Measurements from ENCODE around the gene GCNT3.

GCNT3 gene

DNA sequence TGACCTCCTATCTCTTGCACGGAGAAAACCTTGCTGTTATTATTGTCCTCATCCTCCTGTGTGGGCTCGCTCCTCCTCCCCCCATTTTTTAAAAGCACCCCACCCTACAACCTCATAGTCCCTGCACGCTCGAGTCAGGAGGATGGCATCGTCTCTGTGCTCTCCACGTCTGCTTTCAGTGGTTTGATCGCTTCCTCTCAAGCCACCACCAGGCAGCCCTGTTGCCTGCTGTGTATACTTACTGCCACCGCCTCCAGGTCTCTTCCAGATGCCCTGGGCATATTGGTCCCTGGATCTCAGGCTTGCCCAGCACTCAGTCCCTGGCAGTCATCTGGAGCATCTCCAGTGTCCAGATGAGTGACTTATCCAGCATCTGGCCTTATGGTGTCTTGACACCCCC is 42.1 kb upstream of the GCNT3 start:
- ATAC-seq (ENCODE audit: low read depth), result no peak
- DNase-seq (ENCODE audit: low spot score), result no peak

DNA sequence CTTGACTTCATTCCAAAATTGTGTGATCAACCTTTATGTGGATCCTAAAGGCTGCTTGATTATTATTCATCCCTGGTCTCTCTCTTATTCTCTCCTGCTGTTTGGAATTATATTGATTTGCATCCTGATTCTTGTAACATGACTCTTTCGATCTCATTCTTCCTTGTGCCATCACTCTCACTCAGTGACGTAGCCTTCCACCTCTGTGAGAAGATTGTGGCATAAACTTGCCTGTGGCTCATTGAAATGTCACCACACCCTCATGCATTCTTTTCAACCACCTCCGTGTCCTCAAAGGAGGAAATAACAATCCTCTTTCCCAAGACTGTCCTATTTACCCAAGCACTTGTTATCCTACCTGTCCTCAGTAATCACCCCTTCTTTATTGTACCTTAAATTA is 41.3 kb upstream of the GCNT3 start:
- no peaks in the 10 kb centered on the region for H3K27me3 ChIP-seq (ENCODE audit: insufficient read depth, poor library complexity, severe bottlenecking)
- no peak overlapping the region for H3K4me3 ChIP-seq (ENCODE audit: severe bottlenecking)
- H3K4me1 ChIP-seq (ENCODE audit: insufficient read depth, poor library complexity, severe bottlenecking), result peaks cover 27% of the 10 kb centered on the region
- H3K9me3 ChIP-seq (ENCODE audit: severe bottlenecking), result peaks cover 9% of the 10 kb centered on the region
- no peak for DNase-seq (ENCODE audit: low spot score)
- ATAC-seq (ENCODE audit: low read depth), result peak; percentile 64
- TF ChIP-seq, protein P1, sequence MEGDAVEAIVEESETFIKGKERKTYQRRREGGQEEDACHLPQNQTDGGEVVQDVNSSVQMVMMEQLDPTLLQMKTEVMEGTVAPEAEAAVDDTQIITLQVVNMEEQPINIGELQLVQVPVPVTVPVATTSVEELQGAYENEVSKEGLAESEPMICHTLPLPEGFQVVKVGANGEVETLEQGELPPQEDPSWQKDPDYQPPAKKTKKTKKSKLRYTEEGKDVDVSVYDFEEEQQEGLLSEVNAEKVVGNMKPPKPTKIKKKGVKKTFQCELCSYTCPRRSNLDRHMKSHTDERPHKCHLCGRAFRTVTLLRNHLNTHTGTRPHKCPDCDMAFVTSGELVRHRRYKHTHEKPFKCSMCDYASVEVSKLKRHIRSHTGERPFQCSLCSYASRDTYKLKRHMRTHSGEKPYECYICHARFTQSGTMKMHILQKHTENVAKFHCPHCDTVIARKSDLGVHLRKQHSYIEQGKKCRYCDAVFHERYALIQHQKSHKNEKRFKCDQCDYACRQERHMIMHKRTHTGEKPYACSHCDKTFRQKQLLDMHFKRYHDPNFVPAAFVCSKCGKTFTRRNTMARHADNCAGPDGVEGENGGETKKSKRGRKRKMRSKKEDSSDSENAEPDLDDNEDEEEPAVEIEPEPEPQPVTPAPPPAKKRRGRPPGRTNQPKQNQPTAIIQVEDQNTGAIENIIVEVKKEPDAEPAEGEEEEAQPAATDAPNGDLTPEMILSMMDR (IDR thresholded peaks at IDR 0.05; ENCODE audit: poor library complexity, severe bottlenecking), result no peak
- H3K27ac ChIP-seq (ENCODE audit: poor library complexity, severe bottlenecking), result peak overlapping the region; percentile 39
- H3K36me3 ChIP-seq (ENCODE audit: low read depth), result no peaks in the 10 kb centered on the region; the same call in 1 of the 2 replicates

More for the DNA sequence above, 42.1 kb upstream of the GCNT3 start:
- H3K4me1 ChIP-seq (ENCODE audit: insufficient read depth, poor library complexity, severe bottlenecking), result peaks cover 27% of the 10 kb centered on the region
- peak overlapping the region; percentile 39 for H3K27ac ChIP-seq (ENCODE audit: poor library complexity, severe bottlenecking)
- TF ChIP-seq, protein P1 (IDR thresholded peaks at IDR 0.05; ENCODE audit: poor library complexity, severe bottlenecking), result no peak
- no peaks in the 10 kb centered on the region for H3K27me3 ChIP-seq (ENCODE audit: insufficient read depth, poor library complexity, severe bottlenecking)
- no peaks in the 10 kb centered on the region; the same call in 1 of the 2 replicates for H3K36me3 ChIP-seq (ENCODE audit: low read depth)
- no peak overlapping the region for H3K4me3 ChIP-seq (ENCODE audit: severe bottlenecking)
- peaks cover 15% of the 10 kb centered on the region for H3K9me3 ChIP-seq (ENCODE audit: severe bottlenecking)

DNA sequence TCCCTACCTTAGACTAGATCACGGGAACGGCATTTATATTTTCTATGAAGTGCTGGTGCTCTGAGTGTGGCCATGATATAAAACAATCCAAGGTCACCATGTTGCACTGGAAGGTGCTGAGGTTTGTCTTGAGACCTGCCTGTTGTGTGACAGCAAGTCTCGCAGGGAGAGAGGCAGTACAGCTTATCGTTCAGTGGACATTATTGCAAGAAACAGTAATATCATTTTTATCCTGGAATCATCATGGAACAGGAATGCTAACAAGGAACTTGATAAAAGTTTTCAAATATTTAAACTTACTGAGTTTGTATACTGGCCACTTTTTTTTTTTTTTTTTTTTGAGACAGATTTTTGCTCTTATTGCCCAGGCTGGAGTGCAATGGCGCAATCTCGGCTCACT is 40.0 kb upstream of the GCNT3 start:
- H3K27ac ChIP-seq (ENCODE audit: poor library complexity, severe bottlenecking), result no peak overlapping the region
- peaks cover 23% of the 10 kb centered on the region for H3K4me1 ChIP-seq (ENCODE audit: insufficient read depth, poor library complexity, severe bottlenecking)
- H3K9me3 ChIP-seq (ENCODE audit: severe bottlenecking), result no peaks in the 10 kb centered on the region
- no peak for ATAC-seq (ENCODE audit: low read depth)
- no peak for DNase-seq (ENCODE audit: low spot score)
- TF ChIP-seq, protein P1 (IDR thresholded peaks at IDR 0.05; ENCODE audit: poor library complexity, severe bottlenecking), result no peak
- no peaks in the 10 kb centered on the region for H3K36me3 ChIP-seq (ENCODE audit: low read depth)
- H3K4me3 ChIP-seq (ENCODE audit: severe bottlenecking), result no peak overlapping the region
- H3K27me3 ChIP-seq (ENCODE audit: insufficient read depth, poor library complexity, severe bottlenecking), result no peaks in the 10 kb centered on the region

- no peak for DNase-seq (ENCODE audit: low spot score)
- Histone ChIP-seq H3K4me3 (ENCODE audit: severe bottlenecking) (no peak overlapping the region), H3K9me3 (ENCODE audit: severe bottlenecking) (no peaks in the 10 kb centered on the region), H3K27me3 (ENCODE audit: insufficient read depth, poor library complexity, severe bottlenecking) (no peaks in the 10 kb centered on the region), H3K36me3 (ENCODE audit: low read depth) (no peaks in the 10 kb centered on the region), H3K27ac (ENCODE audit: poor library complexity, severe bottlenecking) (no peak overlapping the region), H3K4me1 (ENCODE audit: insufficient read depth, poor library complexity, severe bottlenecking) (peaks cover 12% of the 10 kb centered on the region)
- ATAC-seq (ENCODE audit: low read depth), result no peak
- TF ChIP-seq, protein P1 (IDR thresholded peaks at IDR 0.05; ENCODE audit: poor library complexity, severe bottlenecking), result no peak
These were observed 28.5 kb upstream of the GCNT3 start for GRCh38 chr15:59583088-59583487.

DNA sequence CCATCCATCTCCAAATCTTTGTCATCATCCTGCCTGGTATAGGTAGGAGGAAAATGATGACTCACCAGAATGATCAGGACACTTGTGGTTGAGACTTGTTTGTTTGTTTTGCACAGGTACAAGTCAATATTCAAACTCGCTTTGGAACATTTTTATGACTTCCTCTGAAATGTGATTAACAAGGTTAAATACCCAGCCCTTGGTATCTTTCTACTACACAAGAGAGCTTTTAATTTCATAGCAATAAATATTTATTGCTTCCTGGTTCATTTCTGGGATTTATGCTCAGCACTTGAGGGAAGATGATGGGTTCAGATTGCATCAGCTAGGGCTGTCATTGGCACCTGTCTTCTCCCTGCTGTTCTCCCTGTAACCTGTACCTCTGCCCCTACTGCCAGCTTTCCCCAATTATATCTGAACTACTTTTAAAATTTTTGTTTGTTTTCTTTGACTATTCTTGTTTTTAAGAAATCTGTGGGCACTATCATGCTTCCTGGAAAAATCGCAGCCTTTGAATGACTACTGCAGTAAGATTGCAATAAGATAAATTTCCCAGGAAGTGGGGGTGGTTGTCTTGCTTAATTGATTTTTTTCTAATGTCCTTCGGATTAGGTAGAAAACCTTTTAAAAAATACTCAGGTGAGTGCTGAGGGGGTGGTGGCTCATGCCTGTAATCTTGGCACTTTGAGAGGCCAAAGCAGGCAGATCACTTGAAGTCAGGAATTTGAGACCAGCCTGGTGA is 24.3 kb upstream of the GCNT3 start:
- Histone ChIP-seq H3K36me3 (ENCODE audit: low read depth) (no peaks in the 10 kb centered on the region), H3K9me3 (ENCODE audit: severe bottlenecking) (no peaks in the 10 kb centered on the region), H3K4me3 (ENCODE audit: severe bottlenecking) (no peak overlapping the region), H3K4me1 (ENCODE audit: insufficient read depth, poor library complexity, severe bottlenecking) (peaks cover 15% of the 10 kb centered on the region), H3K27ac (ENCODE audit: poor library complexity, severe bottlenecking) (peak overlapping the region; percentile 57), H3K27me3 (ENCODE audit: insufficient read depth, poor library complexity, severe bottlenecking) (no peaks in the 10 kb centered on the region)
- TF ChIP-seq, protein P1 (IDR thresholded peaks at IDR 0.05; ENCODE audit: poor library complexity, severe bottlenecking), result no peak
- ATAC-seq (ENCODE audit: low read depth) (peak; percentile 80), DNase-seq (ENCODE audit: low spot score) (no peak)

Data from RWPE2 (cell line).